GM21390 (cell line): ENCODE measurements around the gene CLK2.
"Not testable (repeated sequence)": the region's sequence is repeated elsewhere in the genome, so short reads cannot be mapped to it uniquely, and the experiment has no call there.

ENCODE experiments used
- ATAC-seq: cut with Tn5 transposase; IDR thresholded peaks from one replicate; pipeline ENCODE4 v1.9.1; 2021; ENCODE audit not compliant: unreplicated experiment

CLK2 gene

DNA sequence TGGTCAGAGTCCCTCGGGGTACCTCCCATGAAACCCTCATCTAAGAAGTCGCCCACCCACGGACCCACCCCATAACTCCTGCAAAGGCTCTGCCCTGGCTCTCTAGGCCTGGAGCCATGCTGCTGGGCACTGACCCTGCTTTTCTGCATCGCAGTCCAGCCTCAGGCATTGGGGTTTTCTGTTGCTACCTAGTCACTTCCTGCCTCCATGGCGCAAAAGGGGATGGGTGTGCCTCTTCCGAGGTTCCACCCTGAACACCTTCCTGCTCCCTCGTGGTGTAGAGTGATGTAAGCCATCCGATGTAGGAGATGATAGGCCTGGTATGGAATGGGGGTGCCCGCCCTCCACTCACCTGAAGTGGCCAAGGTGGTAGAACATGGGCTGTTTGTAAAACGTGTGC, 58.6 kb downstream of the CLK2 start:
- not testable (repeated sequence) for ATAC-seq
